Neural progenitor cell (in vitro differentiated cells): ENCODE results near the gene H19. TPM values are rescaled to one million over a fixed set of nuclear protein-coding genes. Genes with fewer than 3 reads are reported as not detected.

Source experiments
- DNase-seq: peaks from one replicate; pipeline ENCODE4 v3.0.0-alpha.2; 2016; ENCODE audit warnings: low spot score
- H2AFZ ChIP-seq: fragments of 200-600 bp; sonication (generic); replicated peaks from 2 replicates; pipeline ENCODE4 v1.6.1; 2016; ENCODE audit warnings: antibody characterized with exemption
- H3F3A ChIP-seq: fragments of 200-600 bp; sonication (generic); 2 replicates; pipeline ENCODE4 v1.6.1; 2016; ENCODE audit warnings: antibody characterized with exemption, low read depth
- H3K27ac ChIP-seq: fragments of 200-600 bp; sonication (generic); 2 replicates; pipeline ENCODE4 v1.5.1; 2016; ENCODE audit warnings: mild to moderate bottlenecking
- H3K27me3 ChIP-seq: fragments of 200-600 bp; sonication (generic); 2 replicates; pipeline ENCODE4 v1.6.1; 2016; ENCODE audit warnings: mild to moderate bottlenecking, moderate library complexity
- H3K36me3 ChIP-seq: fragments of 200-600 bp; sonication (generic); 2 replicates; pipeline ENCODE4 v1.5.1; 2016
- H3K4me1 ChIP-seq: fragments of 200-600 bp; sonication (generic); 2 replicates; pipeline ENCODE4 v1.6.1; 2016; ENCODE audit warnings: mixed run types
- H3K4me2 ChIP-seq: fragments of 200-600 bp; sonication (generic); 2 replicates; pipeline ENCODE4 v1.6.1; 2016
- H3K4me3 ChIP-seq: fragments of 200-600 bp; sonication (generic); 2 replicates; pipeline ENCODE4 v1.5.1; 2016
- H3K79me2 ChIP-seq: fragments of 200-600 bp; sonication (generic); 2 replicates; pipeline ENCODE4 v1.6.1; 2016; ENCODE audit warnings: low read depth
- H3K9ac ChIP-seq: fragments of 200-600 bp; sonication (generic); 2 replicates; pipeline ENCODE4 v1.6.1; 2016
- H3K9me3 ChIP-seq: fragments of 200-600 bp; sonication (generic); 2 replicates; pipeline ENCODE4 v1.5.1; 2016; ENCODE audit warnings: low read depth
- H4K20me1 ChIP-seq: fragments of 200-600 bp; sonication (generic); 2 replicates; pipeline ENCODE4 v1.6.1; 2016; ENCODE audit warnings: low read depth
- H3K27ac Mint-ChIP-seq: 3 replicates; pipeline ENCODE4 v1.8.0; 2021; ENCODE audit warnings: mixed read lengths
- H3K27me3 Mint-ChIP-seq: 2 replicates; pipeline ENCODE4 v1.8.0; 2022; ENCODE audit warnings: low read depth, mild to moderate bottlenecking, inconsistent platforms, moderate library complexity, mixed read lengths; ENCODE audit not compliant: insufficient read depth
- H3K36me3 Mint-ChIP-seq: 3 replicates; pipeline ENCODE4 v1.8.0; 2021; ENCODE audit warnings: mixed read lengths
- H3K4me1 Mint-ChIP-seq: 3 replicates; pipeline ENCODE4 v1.8.0; 2021; ENCODE audit warnings: mixed read lengths
- H3K4me3 Mint-ChIP-seq: 3 replicates; pipeline ENCODE4 v1.8.0; 2021; ENCODE audit warnings: mild to moderate bottlenecking, moderate library complexity, mixed read lengths
- H3K9me3 Mint-ChIP-seq: 3 replicates; pipeline ENCODE4 v1.8.0; 2020; ENCODE audit warnings: mixed read lengths
- EZH2 ChIP-seq: fragments of 200-600 bp; sonication (generic); IDR thresholded peaks from 2 replicates; pipeline ENCODE4 v1.6.1; 2017; ENCODE audit warnings: antibody characterized with exemption, mild to moderate bottlenecking, moderate library complexity
- EZH2phosphoT487 ChIP-seq: fragments of 200-600 bp; sonication (generic); IDR thresholded peaks from 2 replicates; pipeline ENCODE4 v1.6.1; 2017; ENCODE audit warnings: antibody characterized with exemption
- total RNA-seq: library from RNA; depleted of rRNA; stranded (reverse); fragments of >200 nt; gene quantifications from 2 replicates; pipeline ENCODE4 v1.2.3, GENCODE V29; 2015; ENCODE audit warnings: low replicate concordance
- TF ChIP-seq, protein P1 (sequence below): fragments of 200-600 bp; sonication (generic); IDR thresholded peaks from 2 replicates; pipeline ENCODE4 v1.5.1; 2017; ENCODE audit warnings: antibody characterized with exemption, mild to moderate bottlenecking

Gene H19
- total RNA-seq, 1 donor from 2014 or later, result not detected

DNA sequence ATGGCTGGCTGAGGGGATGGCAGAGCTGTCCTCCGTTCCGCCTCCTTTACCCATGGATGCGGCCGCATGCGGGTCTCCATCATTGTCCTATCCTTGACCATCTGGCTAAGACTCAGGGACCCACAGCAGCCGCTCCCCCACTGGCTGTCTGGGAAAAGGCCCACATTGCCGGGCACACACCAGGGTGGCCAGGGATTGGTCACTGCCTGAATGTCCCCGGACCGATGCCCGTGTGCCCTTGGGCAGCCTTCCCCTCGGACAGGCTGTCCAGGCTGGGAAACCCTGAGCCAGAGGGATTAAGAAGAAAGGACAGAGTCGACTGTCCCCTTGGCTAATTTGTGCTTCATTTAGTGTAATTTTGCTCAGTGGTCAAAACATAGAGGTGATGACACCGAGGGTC, 22.5 kb downstream of the H19 start:
- H3K9me3 Mint-ChIP-seq, result no peaks in the 10 kb centered on the region
- Histone ChIP-seq H3K27me3 (no peaks in the 10 kb centered on the region), H3K4me1 (no peaks in the 10 kb centered on the region), H3K79me2 (no peaks in the 10 kb centered on the region), H3K27ac (no peak overlapping the region), H4K20me1 (no peaks in the 10 kb centered on the region), H3K9me3 (no peaks in the 10 kb centered on the region), H3K36me3 (no peaks in the 10 kb centered on the region), H3K4me3 (no peak overlapping the region), H3K9ac (no peak overlapping the region), H2AFZ (no peak overlapping the region), H3K4me2 (no peak overlapping the region), H3F3A (no peaks in the 10 kb centered on the region)
- no peak overlapping the region for H3K4me3 Mint-ChIP-seq
- TF ChIP-seq EZH2, result no peak
- TF ChIP-seq, protein P1, sequence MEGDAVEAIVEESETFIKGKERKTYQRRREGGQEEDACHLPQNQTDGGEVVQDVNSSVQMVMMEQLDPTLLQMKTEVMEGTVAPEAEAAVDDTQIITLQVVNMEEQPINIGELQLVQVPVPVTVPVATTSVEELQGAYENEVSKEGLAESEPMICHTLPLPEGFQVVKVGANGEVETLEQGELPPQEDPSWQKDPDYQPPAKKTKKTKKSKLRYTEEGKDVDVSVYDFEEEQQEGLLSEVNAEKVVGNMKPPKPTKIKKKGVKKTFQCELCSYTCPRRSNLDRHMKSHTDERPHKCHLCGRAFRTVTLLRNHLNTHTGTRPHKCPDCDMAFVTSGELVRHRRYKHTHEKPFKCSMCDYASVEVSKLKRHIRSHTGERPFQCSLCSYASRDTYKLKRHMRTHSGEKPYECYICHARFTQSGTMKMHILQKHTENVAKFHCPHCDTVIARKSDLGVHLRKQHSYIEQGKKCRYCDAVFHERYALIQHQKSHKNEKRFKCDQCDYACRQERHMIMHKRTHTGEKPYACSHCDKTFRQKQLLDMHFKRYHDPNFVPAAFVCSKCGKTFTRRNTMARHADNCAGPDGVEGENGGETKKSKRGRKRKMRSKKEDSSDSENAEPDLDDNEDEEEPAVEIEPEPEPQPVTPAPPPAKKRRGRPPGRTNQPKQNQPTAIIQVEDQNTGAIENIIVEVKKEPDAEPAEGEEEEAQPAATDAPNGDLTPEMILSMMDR, result no peak
- TF ChIP-seq EZH2phosphoT487, result no peak
- H3K27ac Mint-ChIP-seq, result no peak overlapping the region
- DNase-seq, result no peak
- H3K27me3 Mint-ChIP-seq, result no peaks in the 10 kb centered on the region
- H3K36me3 Mint-ChIP-seq, result no peaks in the 10 kb centered on the region
- no peaks in the 10 kb centered on the region for H3K4me1 Mint-ChIP-seq

GRCh38 chr11:1970956-1971355, 26.7 kb downstream of the H19 start:
- no peak for TF ChIP-seq EZH2phosphoT487
- TF ChIP-seq EZH2, result no peak
- TF ChIP-seq, protein P1, result no peak
- no peaks in the 10 kb centered on the region for H3K79me2 ChIP-seq
- H3K4me1 ChIP-seq, result no peaks in the 10 kb centered on the region
- Mint-ChIP-seq H3K4me1 (no peaks in the 10 kb centered on the region), H3K4me3 (no peak overlapping the region), H3K36me3 (no peaks in the 10 kb centered on the region), H3K27ac (no peak overlapping the region), H3K27me3 (no peaks in the 10 kb centered on the region), H3K9me3 (no peaks in the 10 kb centered on the region)
- H3K36me3 ChIP-seq, result no peaks in the 10 kb centered on the region
- no peaks in the 10 kb centered on the region for H3F3A ChIP-seq
- no peak overlapping the region for H3K4me2 ChIP-seq
- H3K9ac ChIP-seq, result no peak overlapping the region
- no peak overlapping the region for H2AFZ ChIP-seq
- no peaks in the 10 kb centered on the region for H4K20me1 ChIP-seq
- DNase-seq, result no peak
- no peak overlapping the region for H3K27ac ChIP-seq
- no peak overlapping the region for H3K4me3 ChIP-seq
- H3K9me3 ChIP-seq, result no peaks in the 10 kb centered on the region
- H3K27me3 ChIP-seq, result no peaks in the 10 kb centered on the region

- Histone ChIP-seq H3K27me3 (no peaks in the 10 kb centered on the region), H3K9ac (no peak overlapping the region), H3K4me2 (no peak overlapping the region), H3K79me2 (no peaks in the 10 kb centered on the region), H3K4me3 (no peak overlapping the region), H4K20me1 (no peaks in the 10 kb centered on the region), H3K9me3 (no peaks in the 10 kb centered on the region), H3K4me1 (no peaks in the 10 kb centered on the region), H3K36me3 (no peaks in the 10 kb centered on the region), H2AFZ (no peak overlapping the region), H3F3A (no peaks in the 10 kb centered on the region), H3K27ac (no peak overlapping the region)
- no peak for DNase-seq
- TF ChIP-seq EZH2 (no peak), EZH2phosphoT487 (no peak)
- TF ChIP-seq, protein P1, result no peak
- Mint-ChIP-seq H3K4me1 (no peaks in the 10 kb centered on the region), H3K36me3 (no peaks in the 10 kb centered on the region), H3K9me3 (no peaks in the 10 kb centered on the region), H3K27me3 (no peaks in the 10 kb centered on the region), H3K4me3 (no peak overlapping the region), H3K27ac (no peak overlapping the region)
Observed at GRCh38 chr11:1969776-1970175, 27.9 kb downstream of the H19 start.
